ENCODE measurements around the gene WWC2.

WWC2 gene

GRCh38 chr4:183098723-183099536, at the start of gene WWC2:
Gene WWC2, plus strand, starts transcription at chr4:183099257. Its CDS starts 235 bp downstream, at chr4:183099492.
- peak; percentile 70 for DNase-seq

- DNase-seq = no peak
Measured at GRCh38 chr4:183053681-183054080, 45.4 kb upstream of the WWC2 start.

- no peak for DNase-seq
Measured at GRCh38 chr4:183057255-183057654, 41.8 kb upstream of the WWC2 start.

- no peak for DNase-seq
Measured at GRCh38 chr4:183059797-183060196, 39.3 kb upstream of the WWC2 start.

- DNase-seq = no peak
Measured at GRCh38 chr4:183068502-183068901, 30.6 kb upstream of the WWC2 start.

GRCh38 chr4:183071222-183071621, 27.8 kb upstream of the WWC2 start:
- DNase-seq = no peak

GRCh38 chr4:183072176-183072575, 26.9 kb upstream of the WWC2 start:
- DNase-seq = no peak

- DNase-seq = no peak
Measured at GRCh38 chr4:183073838-183074145, 25.3 kb upstream of the WWC2 start.

GRCh38 chr4:183074288-183074990, 24.6 kb upstream of the WWC2 start:
- no peak for DNase-seq

- DNase-seq = no peak
Measured at GRCh38 chr4:183078634-183079033, 20.4 kb upstream of the WWC2 start.

- DNase-seq = no peak
Measured at GRCh38 chr4:183080372-183081115, 18.5 kb upstream of the WWC2 start.

GRCh38 chr4:183081116-183081469, 18.0 kb upstream of the WWC2 start:
- no peak for DNase-seq

- no peak for DNase-seq
Measured at GRCh38 chr4:183082053-183082452, 17.0 kb upstream of the WWC2 start.

- DNase-seq = no peak
Measured at GRCh38 chr4:183094393-183095198, 4.5 kb upstream of the WWC2 start.

- DNase-seq = no peak
Measured at GRCh38 chr4:183095199-183095512, 3.9 kb upstream of the WWC2 start.

GRCh38 chr4:183096276-183096965, 2.6 kb upstream of the WWC2 start:
- DNase-seq = no peak

- peak; percentile 10 for DNase-seq
Measured at GRCh38 chr4:183097231-183098018, 1.6 kb upstream of the WWC2 start.

GRCh38 chr4:183098019-183098722, 886 bp upstream of the WWC2 start:
- DNase-seq = peak; percentile 1

- no peak for DNase-seq
Measured at GRCh38 chr4:183099537-183100297, 660 bp downstream of the WWC2 start.

- no peak for DNase-seq
Measured at GRCh38 chr4:183100298-183100599, 1.2 kb downstream of the WWC2 start.

Measured in CD4-positive, alpha-beta T cell treated with Interleukin-10 for 1 hour (primary cell).